OCI-LY1 (cell line): ENCODE measurements around the gene BHLHA9.

ENCODE experiments used
- H2AFZ ChIP-seq: fragments of 200-600 bp; sonication (generic), shearing (Covaris generic); 2 replicates; pipeline ENCODE4 v1.6.0; 2014; ENCODE audit warnings: antibody characterized with exemption, mild to moderate bottlenecking, low read length
- H3F3A ChIP-seq: fragments of 200-600 bp; sonication (generic), shearing (Covaris generic); 2 replicates; pipeline ENCODE4 v1.6.0; 2014; ENCODE audit warnings: mild to moderate bottlenecking, antibody characterized with exemption, low read length, moderate library complexity; ENCODE audit not compliant: insufficient read depth
- H3K27ac ChIP-seq: fragments of 200-600 bp; sonication (generic); 2 replicates; pipeline ENCODE4 v1.5.1; 2014; ENCODE audit warnings: low read length, mixed run types, mild to moderate bottlenecking, low read depth; ENCODE audit not compliant: poor library complexity, severe bottlenecking
- H3K27me3 ChIP-seq: fragments of 200-600 bp; sonication (generic); 2 replicates; pipeline ENCODE4 v1.6.0; 2014; ENCODE audit warnings: antibody characterized with exemption, mild to moderate bottlenecking, low read length, moderate library complexity; ENCODE audit not compliant: insufficient read depth
- H3K36me3 ChIP-seq: fragments of 200-600 bp; sonication (generic); 2 replicates; pipeline ENCODE4 v1.6.1; 2014; ENCODE audit warnings: mild to moderate bottlenecking, antibody characterized with exemption, low read length, moderate library complexity, mixed read lengths; ENCODE audit not compliant: insufficient read depth
- H3K4me1 ChIP-seq: fragments of 200-600 bp; sonication (generic); 2 replicates; pipeline ENCODE4 v1.5.1; 2014; ENCODE audit warnings: mild to moderate bottlenecking, low read length, moderate library complexity; ENCODE audit not compliant: insufficient read depth, severe bottlenecking
- H3K4me2 ChIP-seq: fragments of 200-600 bp; sonication (generic), shearing (Covaris generic); 2 replicates; pipeline ENCODE4 v1.6.1; 2014; ENCODE audit warnings: low read length
- H3K4me3 ChIP-seq: fragments of 200-600 bp; sonication (generic); 2 replicates; pipeline ENCODE4 v1.5.1; 2014; ENCODE audit warnings: low read length, low read depth, mild to moderate bottlenecking, mixed read lengths; ENCODE audit not compliant: poor library complexity, severe bottlenecking
- H3K79me2 ChIP-seq: fragments of 200-600 bp; shearing (Covaris generic); 2 replicates; pipeline ENCODE4 v1.6.1; 2016; ENCODE audit warnings: mixed run types, low read length, mixed read lengths; ENCODE audit not compliant: insufficient read depth
- H3K9ac ChIP-seq: fragments of 200-600 bp; sonication (generic), shearing (Covaris generic); 2 replicates; pipeline ENCODE4 v1.6.1; 2014; ENCODE audit warnings: mild to moderate bottlenecking, low read length, mixed read lengths
- H3K9me2 ChIP-seq: fragments of 200-600 bp; sonication (generic), shearing (Covaris generic); 2 replicates; pipeline ENCODE4 v1.6.1; 2014; ENCODE audit warnings: low read depth, mild to moderate bottlenecking, low read length, mixed read lengths
- H3K9me3 ChIP-seq: fragments of 200-600 bp; shearing (Covaris generic); 2 replicates; pipeline ENCODE4 v1.6.1; 2014; ENCODE audit warnings: low read length, mixed read lengths
- H4K20me1 ChIP-seq: fragments of 200-600 bp; sonication (generic), shearing (Covaris generic); 2 replicates; pipeline ENCODE4 v1.6.0; 2016; ENCODE audit warnings: mild to moderate bottlenecking, low read length; ENCODE audit not compliant: insufficient read depth
- EZH2 ChIP-seq: fragments of 200-600 bp; sonication (generic), shearing (Covaris generic); IDR thresholded peaks from 2 replicates; pipeline ENCODE4 v1.8.0; 2017; ENCODE audit warnings: borderline replicate concordance, mixed run types, mild to moderate bottlenecking, antibody characterized with exemption, low read length, moderate library complexity, mixed read lengths
- TF ChIP-seq, protein P1 (sequence below): fragments of 200-600 bp; sonication (generic), shearing (Covaris generic); IDR thresholded peaks from 2 replicates; pipeline ENCODE4 v1.5.1; 2017; ENCODE audit warnings: mild to moderate bottlenecking, antibody characterized with exemption, low read length, moderate library complexity, mixed read lengths

BHLHA9 gene

DNA sequence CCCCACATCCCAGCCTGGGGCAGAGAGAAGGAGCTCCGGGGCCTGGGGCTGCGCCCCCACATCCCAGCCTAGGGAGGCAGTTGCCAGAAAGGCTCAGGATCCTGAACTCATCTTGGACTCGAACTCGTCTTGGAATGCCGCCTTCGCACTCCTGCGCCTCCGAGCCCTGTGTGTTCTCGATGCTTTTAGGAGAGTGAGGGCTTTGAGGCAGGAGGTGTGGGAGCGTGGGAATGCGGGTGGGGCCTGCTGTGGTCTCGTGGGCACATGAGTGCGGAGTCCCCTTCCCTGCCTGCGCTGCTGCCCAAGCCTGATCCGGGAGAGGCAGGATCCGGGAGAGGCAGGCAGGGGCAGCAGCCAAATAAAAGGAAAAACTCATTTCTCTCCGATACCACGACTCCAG is 1.2 kb downstream of the BHLHA9 start:
- H3K4me3 ChIP-seq, result no peak overlapping the region
- peaks cover 23% of the 10 kb centered on the region for H3K4me1 ChIP-seq
- no peak overlapping the region for H3K4me2 ChIP-seq

DNA sequence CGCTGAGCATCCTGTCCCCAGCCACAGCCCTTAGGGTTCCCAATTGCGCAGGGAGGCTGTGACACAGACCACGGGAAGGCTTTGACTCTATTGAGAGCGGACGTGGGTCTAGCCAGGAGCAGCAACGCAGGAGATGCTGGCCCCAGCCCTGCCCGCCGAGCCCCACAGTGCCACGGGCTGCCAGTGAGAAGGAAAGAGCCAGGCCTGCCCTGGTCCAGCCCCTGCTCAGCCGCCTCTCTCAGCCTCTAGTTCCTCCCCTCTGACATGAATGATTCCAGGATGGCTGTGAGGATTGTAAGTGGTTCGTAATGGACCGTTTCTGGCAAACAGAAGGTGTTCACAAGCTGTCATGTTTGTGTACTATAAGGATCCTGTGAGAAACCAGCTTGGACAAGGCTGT is 2.5 kb downstream of the BHLHA9 start:
- no peaks in the 10 kb centered on the region for H3K9me3 ChIP-seq
- no peaks in the 10 kb centered on the region for H3K9me2 ChIP-seq
- H3K36me3 ChIP-seq, result no peaks in the 10 kb centered on the region
- no peak overlapping the region for H2AFZ ChIP-seq
- H3K9ac ChIP-seq, result no peak overlapping the region
- no peak overlapping the region for H3K4me2 ChIP-seq
- no peak overlapping the region for H3K4me3 ChIP-seq
- H4K20me1 ChIP-seq, result no peaks in the 10 kb centered on the region
- H3K27me3 ChIP-seq, result no peaks in the 10 kb centered on the region
- H3K4me1 ChIP-seq, result peaks cover 16% of the 10 kb centered on the region
- TF ChIP-seq, protein P1, sequence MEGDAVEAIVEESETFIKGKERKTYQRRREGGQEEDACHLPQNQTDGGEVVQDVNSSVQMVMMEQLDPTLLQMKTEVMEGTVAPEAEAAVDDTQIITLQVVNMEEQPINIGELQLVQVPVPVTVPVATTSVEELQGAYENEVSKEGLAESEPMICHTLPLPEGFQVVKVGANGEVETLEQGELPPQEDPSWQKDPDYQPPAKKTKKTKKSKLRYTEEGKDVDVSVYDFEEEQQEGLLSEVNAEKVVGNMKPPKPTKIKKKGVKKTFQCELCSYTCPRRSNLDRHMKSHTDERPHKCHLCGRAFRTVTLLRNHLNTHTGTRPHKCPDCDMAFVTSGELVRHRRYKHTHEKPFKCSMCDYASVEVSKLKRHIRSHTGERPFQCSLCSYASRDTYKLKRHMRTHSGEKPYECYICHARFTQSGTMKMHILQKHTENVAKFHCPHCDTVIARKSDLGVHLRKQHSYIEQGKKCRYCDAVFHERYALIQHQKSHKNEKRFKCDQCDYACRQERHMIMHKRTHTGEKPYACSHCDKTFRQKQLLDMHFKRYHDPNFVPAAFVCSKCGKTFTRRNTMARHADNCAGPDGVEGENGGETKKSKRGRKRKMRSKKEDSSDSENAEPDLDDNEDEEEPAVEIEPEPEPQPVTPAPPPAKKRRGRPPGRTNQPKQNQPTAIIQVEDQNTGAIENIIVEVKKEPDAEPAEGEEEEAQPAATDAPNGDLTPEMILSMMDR, result no peak
- TF ChIP-seq EZH2, result no peak
- H3K79me2 ChIP-seq, result no peaks in the 10 kb centered on the region
- H3K27ac ChIP-seq, result no peak overlapping the region
- peaks cover 3% of the 10 kb centered on the region; the same call in 1 of the 2 replicates for H3F3A ChIP-seq

More for the DNA sequence above, 1.2 kb downstream of the BHLHA9 start:
- Histone ChIP-seq H3K9ac (no peak overlapping the region), H3K27me3 (no peaks in the 10 kb centered on the region), H3K9me2 (no peaks in the 10 kb centered on the region), H3K79me2 (no peaks in the 10 kb centered on the region), H2AFZ (no peak overlapping the region), H3K9me3 (no peaks in the 10 kb centered on the region), H3F3A (peaks cover 3% of the 10 kb centered on the region; the same call in 1 of the 2 replicates), H3K27ac (no peak overlapping the region), H3K36me3 (no peaks in the 10 kb centered on the region), H4K20me1 (no peaks in the 10 kb centered on the region)
- TF ChIP-seq, protein P1, result no peak
- no peak for TF ChIP-seq EZH2

DNA sequence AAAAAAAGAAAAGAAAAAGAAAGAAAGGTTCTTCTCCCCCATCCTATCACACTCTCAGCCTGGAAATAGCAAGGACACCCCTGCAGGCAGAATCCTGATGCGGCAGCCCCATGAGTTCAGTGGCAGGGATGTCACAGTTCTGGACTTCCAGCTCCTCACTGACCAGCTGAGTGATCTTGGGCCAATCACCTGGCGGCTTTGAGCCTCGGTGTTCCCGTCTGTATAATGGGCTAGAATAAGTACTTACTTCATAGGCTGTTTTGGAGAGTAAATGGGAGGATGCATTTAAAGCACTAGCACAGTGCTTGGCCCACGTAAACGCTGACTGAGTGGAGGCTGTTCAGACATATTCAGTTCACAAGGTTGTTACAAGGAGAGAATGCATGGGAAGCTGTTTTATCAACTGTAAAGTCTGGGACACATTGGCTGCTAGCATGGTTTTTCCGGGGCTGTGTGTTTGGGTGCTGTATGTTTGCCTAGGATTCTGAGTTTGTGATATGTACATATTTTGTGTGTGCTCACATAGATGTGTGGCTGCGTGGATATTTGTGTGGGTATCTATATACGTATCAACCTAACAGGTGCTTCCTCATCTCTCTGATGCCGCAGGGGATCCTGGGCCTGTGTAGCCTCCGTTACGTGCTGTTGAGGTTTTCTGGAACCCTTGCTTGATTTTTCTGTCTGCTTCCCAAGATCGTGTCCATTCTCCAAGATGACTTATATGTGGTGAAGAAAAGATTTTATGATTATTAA is 3.4 kb downstream of the BHLHA9 start:
- H2AFZ ChIP-seq, result no peak overlapping the region
- H3K4me2 ChIP-seq, result no peak overlapping the region
- H3K27ac ChIP-seq, result no peak overlapping the region

More for the DNA sequence above, 3.4 kb downstream of the BHLHA9 start:
- H3K79me2 ChIP-seq, result no peaks in the 10 kb centered on the region
- no peaks in the 10 kb centered on the region for H3K9me3 ChIP-seq
- H3K9me2 ChIP-seq, result no peaks in the 10 kb centered on the region
- no peak for TF ChIP-seq EZH2
- TF ChIP-seq, protein P1, result no peak
- H3K27me3 ChIP-seq, result no peaks in the 10 kb centered on the region
- no peaks in the 10 kb centered on the region for H3K36me3 ChIP-seq
- peaks cover 12% of the 10 kb centered on the region for H3K4me1 ChIP-seq
- H3K9ac ChIP-seq, result no peak overlapping the region
- peaks cover 3% of the 10 kb centered on the region; the same call in 1 of the 2 replicates for H3F3A ChIP-seq
- H4K20me1 ChIP-seq, result no peaks in the 10 kb centered on the region
- no peak overlapping the region for H3K4me3 ChIP-seq
